Activated CD8-positive, alpha-beta T cell treated with anti-CD3 and anti-CD28 coated beads, Interleukin-2, amount 10 ng/mL, durations not matched to agents 7 days and 5 days (primary cell): ENCODE data around the gene OR2H1. TPM values are rescaled to one million over a fixed set of nuclear protein-coding genes. Genes with fewer than 3 reads are reported as not detected.

Experiments used
- total RNA-seq, 2 experiments: library from RNA; stranded (reverse); gene quantifications; one replicate each; pipeline ENCODE4 v1.2.3, GENCODE V29; 2021

Gene OR2H1
- total RNA-seq, 2 experiments from 2014 or later: not detected

Other genes with a start within 250 kb of the OR2H1 start
- gene OR14J1, start 155.5 kb upstream of the OR2H1 start, total RNA-seq: not detected
- not detected for gene OR5V1, start 88.3 kb upstream of the OR2H1 start, total RNA-seq
- not detected for gene OR12D3, start 81.9 kb upstream of the OR2H1 start, total RNA-seq
- gene OR12D2, start 61.5 kb upstream of the OR2H1 start, total RNA-seq: not detected
- gene OR12D1, start 42.2 kb upstream of the OR2H1 start, total RNA-seq: not detected
- not detected for gene OR10C1, start 17.8 kb upstream of the OR2H1 start, total RNA-seq
- gene OR11A1, start 84 bp upstream of the OR2H1 start, total RNA-seq: not detected
- not detected for gene MAS1L, start 30.8 kb downstream of the OR2H1 start, total RNA-seq
- not detected for gene UBD, start 102.6 kb downstream of the OR2H1 start, total RNA-seq
- gene OR2H2, start 128.0 kb downstream of the OR2H1 start, total RNA-seq: not detected
- gene GABBR1, start 176.0 kb downstream of the OR2H1 start, total RNA-seq: 1 to 10 TPM; 3.2 to 3.7 TPM
- gene MOG, start 199.9 kb downstream of the OR2H1 start, total RNA-seq: not detected
- gene ZFP57, start 224.0 kb downstream of the OR2H1 start, total RNA-seq: not detected